ENCODE results near the gene DUSP23.

- TF ChIP-seq CTCF (conservative IDR thresholded peaks at IDR 0.05; ENCODE audit: low read depth, low read length): no peak
- TF ChIP-seq EZH2 (IDR thresholded peaks at IDR 0.05; ENCODE audit: borderline replicate concordance, low read depth, low read length, poor library complexity, severe bottlenecking): no peak
Observed at GRCh38 chr1:159763686-159764085, 17.1 kb upstream of the DUSP23 start.
